ENCODE measurements around the gene AHI1.

AHI1 gene

GRCh38 chr6:135478626-135479025 is 18.9 kb downstream of the AHI1 start:
- no peak overlapping the region for H3K4me3 ChIP-seq (ENCODE audit: low read depth, low read length)
- TF ChIP-seq CTCF (IDR thresholded peaks at IDR 0.05; ENCODE audit: borderline replicate concordance, insufficient read depth, low read depth, low read length) = no peak

GRCh38 chr6:135475292-135475886 is 22.2 kb downstream of the AHI1 start:
- no peak overlapping the region for H3K4me3 ChIP-seq (ENCODE audit: low read depth, low read length)
- TF ChIP-seq CTCF (IDR thresholded peaks at IDR 0.05; ENCODE audit: borderline replicate concordance, insufficient read depth, low read depth, low read length) = no peak

GRCh38 chr6:135474362-135474761 is 23.2 kb downstream of the AHI1 start:
- H3K4me3 ChIP-seq (ENCODE audit: low read depth, low read length) = no peak overlapping the region
- TF ChIP-seq CTCF (IDR thresholded peaks at IDR 0.05; ENCODE audit: borderline replicate concordance, insufficient read depth, low read depth, low read length) = no peak

- H3K4me3 ChIP-seq (ENCODE audit: low read depth, low read length) = no peak overlapping the region
- TF ChIP-seq CTCF (IDR thresholded peaks at IDR 0.05; ENCODE audit: borderline replicate concordance, insufficient read depth, low read depth, low read length) = no peak
Observed at GRCh38 chr6:135465903-135466302, 31.6 kb downstream of the AHI1 start.

GRCh38 chr6:135465307-135465706 is 32.2 kb downstream of the AHI1 start:
- H3K4me3 ChIP-seq (ENCODE audit: low read depth, low read length) = no peak overlapping the region
- TF ChIP-seq CTCF (IDR thresholded peaks at IDR 0.05; ENCODE audit: borderline replicate concordance, insufficient read depth, low read depth, low read length) = no peak

- no peak for TF ChIP-seq CTCF (IDR thresholded peaks at IDR 0.05; ENCODE audit: borderline replicate concordance, insufficient read depth, low read depth, low read length)
- no peak overlapping the region for H3K4me3 ChIP-seq (ENCODE audit: low read depth, low read length)
Observed at GRCh38 chr6:135464634-135465033, 32.9 kb downstream of the AHI1 start.

- no peak overlapping the region for H3K4me3 ChIP-seq (ENCODE audit: low read depth, low read length)
- TF ChIP-seq CTCF (IDR thresholded peaks at IDR 0.05; ENCODE audit: borderline replicate concordance, insufficient read depth, low read depth, low read length) = no peak
Observed at GRCh38 chr6:135461208-135461607, 36.3 kb downstream of the AHI1 start.

Measured in GM12875 (cell line).